ENCODE data around the gene C5orf47.
A peak's percentile ranks its signal among the peaks of the same experiment; 100 is the strongest.

C5orf47 gene

DNA sequence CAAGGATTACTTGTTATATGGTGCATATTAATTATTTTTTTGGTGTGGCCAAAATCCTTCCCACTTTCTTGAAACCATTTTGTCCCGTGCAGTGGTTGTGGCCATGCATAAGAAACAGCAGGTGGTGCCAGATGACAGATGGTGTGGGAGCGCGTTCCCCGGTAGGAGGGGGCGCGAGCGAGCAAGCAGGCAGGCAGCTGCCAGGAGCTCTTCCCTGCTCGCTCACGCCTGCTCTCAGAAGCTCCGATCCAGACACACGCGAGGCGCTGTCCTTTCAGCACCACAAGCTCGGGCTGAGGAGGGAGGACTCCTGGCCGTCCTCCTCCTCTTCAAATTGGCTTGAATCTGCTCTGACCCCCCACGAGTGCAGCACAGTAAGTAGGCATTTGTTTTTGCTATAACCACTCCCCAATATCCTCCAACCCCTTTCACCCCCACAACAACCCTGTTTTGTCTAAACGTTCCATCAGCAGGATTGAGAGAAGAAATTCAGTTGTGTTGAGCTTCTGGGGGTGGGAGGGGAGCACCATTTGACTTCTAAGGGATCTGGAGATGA lies 56.6 kb downstream of the C5orf47 start, which contains the start of gene NSG2:
NSG2 (plus strand) TSS at position 237 of the 556 bp plus-strand sequence. CDS start 1,050 bp downstream, outside the sequence.
- peak; percentile 70 for DNase-seq

DNA sequence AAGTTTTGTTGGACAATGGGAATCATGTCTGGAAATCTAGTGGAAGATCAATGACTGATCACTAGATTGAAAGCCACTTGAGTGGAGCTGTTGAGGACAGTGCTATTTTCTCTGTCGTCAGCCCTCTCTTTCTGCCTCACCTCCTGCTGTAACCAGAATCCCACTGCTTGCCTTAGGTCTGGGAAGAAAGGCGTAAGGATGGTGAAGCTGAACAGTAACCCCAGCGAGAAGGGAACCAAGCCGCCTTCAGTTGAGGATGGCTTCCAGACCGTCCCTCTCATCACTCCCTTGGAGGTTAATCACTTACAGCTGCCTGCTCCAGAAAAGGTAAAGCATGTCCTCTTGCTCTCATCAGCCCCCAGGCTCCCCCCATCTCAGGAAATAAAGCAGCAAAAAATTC lies 57.6 kb downstream of the C5orf47 start:
- no peak for DNase-seq

DNA sequence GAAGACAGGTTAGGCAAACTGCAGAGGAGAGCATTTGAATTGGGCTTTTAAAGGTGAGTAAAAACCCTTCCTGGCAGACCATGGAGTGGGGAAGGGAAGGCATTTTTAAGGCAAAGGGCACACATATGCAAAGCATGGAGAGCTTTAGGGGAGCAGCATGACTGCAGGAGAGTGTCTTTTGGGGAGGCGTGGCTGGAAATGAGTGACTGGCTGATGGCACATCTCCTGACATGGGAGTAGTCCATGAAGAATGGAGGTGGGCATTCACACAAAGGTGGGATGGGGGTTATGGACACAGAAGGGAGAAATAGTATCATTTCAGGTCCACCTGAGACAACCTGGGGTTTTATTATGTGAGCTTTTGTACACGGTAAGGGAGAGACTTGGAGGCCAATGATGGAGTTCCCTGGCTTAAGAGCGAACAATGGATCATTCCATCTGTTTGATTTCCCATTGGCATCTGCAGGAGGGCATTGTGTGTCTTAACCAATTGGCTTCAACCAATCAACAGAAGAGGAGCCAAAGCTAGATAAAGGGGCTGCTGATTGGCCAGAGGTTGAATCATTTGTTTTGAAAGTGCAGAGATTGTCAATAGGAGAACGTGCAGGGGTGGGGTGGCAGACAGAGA lies 58.6 kb downstream of the C5orf47 start:
- DNase-seq = no peak

DNA sequence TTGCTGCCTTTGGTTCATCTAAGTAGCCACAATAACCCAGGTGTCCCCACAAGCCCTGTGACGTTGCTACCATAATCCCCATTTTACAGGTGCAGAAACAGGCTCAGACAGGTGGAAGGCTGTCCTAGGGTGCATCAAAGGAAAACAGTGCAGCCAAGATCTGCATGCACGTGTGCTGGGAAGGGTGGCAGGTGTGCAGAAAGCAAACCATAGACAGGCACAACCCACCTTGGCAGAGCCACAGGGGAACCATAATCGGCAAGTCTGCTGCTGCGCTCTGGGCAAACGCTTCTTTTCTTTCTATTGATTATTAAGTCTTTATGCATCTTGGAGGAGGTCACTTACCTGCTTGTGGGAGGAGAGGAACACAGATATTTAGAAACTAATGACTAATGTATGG lies 63.7 kb downstream of the C5orf47 start:
- DNase-seq = no peak

DNA sequence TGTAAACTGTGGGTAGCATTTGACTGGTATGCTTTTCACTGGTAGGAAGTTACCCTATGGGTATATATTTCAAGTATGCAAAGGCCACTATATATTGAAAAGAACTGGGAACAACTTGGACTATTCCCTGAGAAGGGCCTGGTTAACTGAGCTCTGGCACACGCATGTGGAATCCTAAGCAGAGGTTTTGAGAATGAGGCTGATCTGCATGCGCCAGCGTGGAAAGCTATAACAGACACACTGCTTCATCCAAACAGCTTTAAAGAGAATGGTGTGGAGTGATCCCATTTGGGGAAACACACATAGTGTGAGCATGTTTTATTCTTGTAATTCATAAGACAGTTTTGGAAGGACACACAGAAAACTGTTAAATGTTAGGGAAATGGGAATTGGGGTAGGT lies 64.9 kb downstream of the C5orf47 start:
- DNase-seq = no peak

Data from kidney glomerular epithelial cell (primary cell).